ENCODE measurements around the gene CPB2.

GRCh38 chr13:46149272-46150133, 44.7 kb upstream of the CPB2 start:
- TF ChIP-seq CTCF (IDR thresholded peaks at IDR 0.05 in 2 of 3, conservative IDR thresholded peaks at IDR 0.05 in 1 of 3; ENCODE audit: borderline replicate concordance in 1 of 3, insufficient read depth in 1 of 3, low read depth in 2 of 3, low read length in 2 of 3) (no peak), EZH2phosphoT487 (IDR thresholded peaks at IDR 0.05; ENCODE audit: borderline replicate concordance) (no peak), POLR2AphosphoS5 (IDR thresholded peaks at IDR 0.05; ENCODE audit: low read depth, low read length) (no peak), SP1 (IDR thresholded peaks at IDR 0.05; ENCODE audit: low read depth) (no peak), POLR2A (IDR thresholded peaks at IDR 0.05; ENCODE audit: borderline replicate concordance, extremely low read depth, insufficient read depth, insufficient read length) (no peak)

Measured in HCT116 (cell line).